Spleen (tissue), 7 donors: ENCODE data around the gene FGA.

Experiments used
- CTCF ChIP-seq, 11 experiments: fragments of 200-600 bp in 7 of 11; fragments of 450-650 bp in 4 of 11; sonication (generic) in 4 of 11; IDR thresholded peaks in 8 of 11; conservative IDR thresholded peaks in 3 of 11; 1 replicate in 7 of 11; 2 replicates in 4 of 11; pipeline versions ENCODE4 v1.4.0 to v1.8.0; 2016 to 2021; ENCODE audit warnings: antibody characterized with exemption in 11 of 11, inconsistent platforms in 4 of 11, mild to moderate bottlenecking in 1 of 11
- POLR2A ChIP-seq, 3 donors: fragments of 450-650 bp; IDR thresholded peaks; one replicate each; pipeline ENCODE4 v1.5.1; 2017; ENCODE audit warnings: antibody characterized with exemption in 3 of 3, mild to moderate bottlenecking in 1 of 3
- POLR2AphosphoS5 ChIP-seq, 3 donors: sonication (generic); formaldehyde crosslinking; IDR thresholded peaks; one replicate each; pipeline ENCODE4 v1.5.1; 2017; ENCODE audit warnings: antibody characterized with exemption in 3 of 3
- donor health status: DM: no; HTN: no; CAD: no; lungs with moderate emphysema.
- donor health status: DM: no; HTN: no; CAD: no.
- donor health status: DM: no; HTN: no; CAD: no.

- TF ChIP-seq POLR2A (IDR thresholded peaks at IDR 0.05), result no peak
- TF ChIP-seq CTCF (IDR thresholded peaks at IDR 0.05 in 8 of 11, conservative IDR thresholded peaks at IDR 0.05 in 3 of 11), result no peak
- TF ChIP-seq POLR2AphosphoS5 (IDR thresholded peaks at IDR 0.05), result no peak
These were observed 27.3 kb upstream of the FGA start for GRCh38 chr4:154617820-154618317.
